Peyer's patch (tissue), 4 donors: ENCODE results near the gene SLC2A1. TPM values are rescaled to one million over a fixed set of nuclear protein-coding genes. Genes with fewer than 3 reads are reported as not detected.

Source experiments
- DNase-seq, 3 donors: peaks; one replicate each; pipeline ENCODE4 v3.0.0-alpha.2; 2017 to 2019
- H3K27ac ChIP-seq, 4 donors: fragments of 200-600 bp; sonication (generic); one replicate each; pipeline ENCODE4 v1.5.1; 2016 to 2019
- H3K27me3 ChIP-seq, 2 donors: fragments of 200-600 bp; sonication (generic); one replicate each; pipeline ENCODE4 v1.5.1; 2019
- H3K36me3 ChIP-seq, 3 donors: fragments of 200-600 bp; sonication (generic); one replicate each; pipeline ENCODE4 v1.5.1; 2016 to 2019
- H3K4me1 ChIP-seq, 4 donors: fragments of 200-600 bp; sonication (generic); one replicate each; pipeline ENCODE4 v1.5.1; 2016 to 2019
- H3K4me3 ChIP-seq, 4 donors: fragments of 200-600 bp; sonication (generic); 1 replicate in 3 of 4; 2 replicates in 1 of 4; pipeline ENCODE4 v1.5.1; 2016 to 2019; ENCODE audit warnings: mild to moderate bottlenecking in 1 of 4
- H3K9me3 ChIP-seq, 4 donors: fragments of 200-600 bp; sonication (generic); one replicate each; pipeline ENCODE4 v1.5.1; 2016 to 2019; ENCODE audit warnings: mild to moderate bottlenecking in 1 of 4
- POLR2A ChIP-seq, 2 donors: fragments of 450-650 bp; IDR thresholded peaks; one replicate each; pipeline ENCODE4 v1.5.1; 2017; ENCODE audit warnings: antibody characterized with exemption in 2 of 2, mild to moderate bottlenecking in 2 of 2, moderate library complexity in 2 of 2
- total RNA-seq, 4 donors: library from RNA; depleted of rRNA; stranded (reverse); fragments of >200 nt; gene quantifications; one replicate each; pipeline ENCODE4 v1.1.0, GENCODE V29; 2016
- TF ChIP-seq, protein P1 (sequence below), 6 experiments: fragments of 450-650 bp in 4 of 6; fragments of 200-600 bp in 2 of 6; sonication (generic) in 1 of 6; IDR thresholded peaks; one replicate each; pipeline ENCODE4 v1.5.1; 2017 to 2019; ENCODE audit warnings: antibody characterized with exemption in 6 of 6, mild to moderate bottlenecking in 3 of 6, moderate library complexity in 1 of 6

Gene SLC2A1
- total RNA-seq, 4 donors from 2014 or later: 15.7 to 35.7 (median 32.3) TPM

- Histone ChIP-seq H3K27ac (peak overlapping the region; percentile 18 to 77 (median 60)), H3K4me1 (peaks cover 14 to 51% (median 43%) of the 10 kb centered on the region in 4 donors), H3K9me3 (no peaks in the 10 kb centered on the region), H3K4me3 (no peak overlapping the region), H3K36me3 (peaks cover 0 to 8% (median 0%) of the 10 kb centered on the region in 3 donors), H3K27me3 (no peaks in the 10 kb centered on the region)
- no peak for DNase-seq
- TF ChIP-seq POLR2A (IDR thresholded peaks at IDR 0.05): no peak
- TF ChIP-seq, protein P1, sequence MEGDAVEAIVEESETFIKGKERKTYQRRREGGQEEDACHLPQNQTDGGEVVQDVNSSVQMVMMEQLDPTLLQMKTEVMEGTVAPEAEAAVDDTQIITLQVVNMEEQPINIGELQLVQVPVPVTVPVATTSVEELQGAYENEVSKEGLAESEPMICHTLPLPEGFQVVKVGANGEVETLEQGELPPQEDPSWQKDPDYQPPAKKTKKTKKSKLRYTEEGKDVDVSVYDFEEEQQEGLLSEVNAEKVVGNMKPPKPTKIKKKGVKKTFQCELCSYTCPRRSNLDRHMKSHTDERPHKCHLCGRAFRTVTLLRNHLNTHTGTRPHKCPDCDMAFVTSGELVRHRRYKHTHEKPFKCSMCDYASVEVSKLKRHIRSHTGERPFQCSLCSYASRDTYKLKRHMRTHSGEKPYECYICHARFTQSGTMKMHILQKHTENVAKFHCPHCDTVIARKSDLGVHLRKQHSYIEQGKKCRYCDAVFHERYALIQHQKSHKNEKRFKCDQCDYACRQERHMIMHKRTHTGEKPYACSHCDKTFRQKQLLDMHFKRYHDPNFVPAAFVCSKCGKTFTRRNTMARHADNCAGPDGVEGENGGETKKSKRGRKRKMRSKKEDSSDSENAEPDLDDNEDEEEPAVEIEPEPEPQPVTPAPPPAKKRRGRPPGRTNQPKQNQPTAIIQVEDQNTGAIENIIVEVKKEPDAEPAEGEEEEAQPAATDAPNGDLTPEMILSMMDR (IDR thresholded peaks at IDR 0.05): no peak
Observed at GRCh38 chr1:42944246-42944928, 14.3 kb downstream of the SLC2A1 start.

DNA sequence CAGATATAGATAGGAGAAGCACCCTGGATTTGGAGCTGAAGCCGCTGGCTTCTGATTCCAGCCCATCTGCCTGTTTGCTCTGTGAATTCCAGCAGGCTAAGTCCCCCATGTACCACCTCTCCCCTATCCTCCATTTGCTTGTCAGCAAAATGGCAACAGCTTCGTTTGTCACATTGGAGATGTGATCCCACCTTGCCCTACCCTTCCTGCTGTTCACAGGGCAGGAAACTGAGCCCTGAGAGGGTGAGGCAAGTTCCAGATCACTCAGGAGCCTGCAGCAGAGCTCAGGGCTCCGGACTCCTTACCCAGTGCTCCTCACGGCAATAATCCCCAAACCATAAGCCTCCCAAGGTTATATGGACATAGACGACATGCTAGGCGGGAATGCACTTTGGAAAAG is 14.9 kb downstream of the SLC2A1 start:
- H3K27me3 ChIP-seq: no peaks in the 10 kb centered on the region

DNA sequence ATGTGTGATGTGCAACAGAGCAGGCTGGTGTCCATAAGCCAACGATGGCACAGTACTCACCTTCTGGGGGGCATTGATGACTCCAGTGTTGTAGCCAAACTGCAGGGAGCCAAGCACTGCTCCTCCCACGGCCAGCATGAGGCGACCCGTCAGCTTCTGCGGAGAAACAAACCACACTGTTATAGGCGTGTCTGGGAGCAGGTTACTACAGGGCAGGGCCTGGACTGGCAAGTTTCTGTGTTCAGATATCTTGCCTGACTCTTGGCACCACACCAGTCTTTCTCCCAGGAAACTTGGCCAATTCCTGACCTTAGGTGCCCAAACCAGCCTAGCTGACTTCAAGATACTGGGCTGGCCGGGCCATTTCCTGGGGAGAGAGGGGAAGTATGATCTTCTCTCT is 15.5 kb downstream of the SLC2A1 start:
- Histone ChIP-seq H3K27ac (peak overlapping the region; percentile 18 to 77 (median 60)), H3K4me1 (peaks cover 14 to 55% (median 45%) of the 10 kb centered on the region in 4 donors), H3K9me3 (no peaks in the 10 kb centered on the region), H3K27me3 (no peaks in the 10 kb centered on the region), H3K36me3 (peaks cover 0 to 8% (median 0%) of the 10 kb centered on the region in 3 donors), H3K4me3 (no peak overlapping the region)
- DNase-seq: peak in 2 of 3 donors; percentile 70 to 76
- TF ChIP-seq, protein P1 (IDR thresholded peaks at IDR 0.05): no peak
- TF ChIP-seq POLR2A (IDR thresholded peaks at IDR 0.05): no peak

More for the DNA sequence above, 14.9 kb downstream of the SLC2A1 start:
- Histone ChIP-seq H3K27ac (peak overlapping the region; percentile 18 to 77 (median 60)), H3K36me3 (peaks cover 0 to 8% (median 0%) of the 10 kb centered on the region in 3 donors), H3K4me3 (no peak overlapping the region), H3K9me3 (no peaks in the 10 kb centered on the region), H3K4me1 (peaks cover 14 to 51% (median 43%) of the 10 kb centered on the region in 4 donors)
- TF ChIP-seq POLR2A (IDR thresholded peaks at IDR 0.05): no peak
- TF ChIP-seq, protein P1 (IDR thresholded peaks at IDR 0.05): no peak
- DNase-seq: no peak

GRCh38 chr1:42942444-42942843 is 16.2 kb downstream of the SLC2A1 start:
- H3K27ac ChIP-seq: peak overlapping the region; percentile 18 to 77 (median 44)
- H3K27me3 ChIP-seq: no peaks in the 10 kb centered on the region
- H3K4me3 ChIP-seq: no peak overlapping the region
- peak; percentile 45 to 69 (median 66) for DNase-seq
- H3K9me3 ChIP-seq: no peaks in the 10 kb centered on the region
- no peak for TF ChIP-seq POLR2A (IDR thresholded peaks at IDR 0.05)
- TF ChIP-seq, protein P1 (IDR thresholded peaks at IDR 0.05): no peak
- peaks cover 0 to 8% (median 0%) of the 10 kb centered on the region in 3 donors for H3K36me3 ChIP-seq
- peaks cover 14 to 62% (median 49%) of the 10 kb centered on the region in 4 donors for H3K4me1 ChIP-seq

DNA sequence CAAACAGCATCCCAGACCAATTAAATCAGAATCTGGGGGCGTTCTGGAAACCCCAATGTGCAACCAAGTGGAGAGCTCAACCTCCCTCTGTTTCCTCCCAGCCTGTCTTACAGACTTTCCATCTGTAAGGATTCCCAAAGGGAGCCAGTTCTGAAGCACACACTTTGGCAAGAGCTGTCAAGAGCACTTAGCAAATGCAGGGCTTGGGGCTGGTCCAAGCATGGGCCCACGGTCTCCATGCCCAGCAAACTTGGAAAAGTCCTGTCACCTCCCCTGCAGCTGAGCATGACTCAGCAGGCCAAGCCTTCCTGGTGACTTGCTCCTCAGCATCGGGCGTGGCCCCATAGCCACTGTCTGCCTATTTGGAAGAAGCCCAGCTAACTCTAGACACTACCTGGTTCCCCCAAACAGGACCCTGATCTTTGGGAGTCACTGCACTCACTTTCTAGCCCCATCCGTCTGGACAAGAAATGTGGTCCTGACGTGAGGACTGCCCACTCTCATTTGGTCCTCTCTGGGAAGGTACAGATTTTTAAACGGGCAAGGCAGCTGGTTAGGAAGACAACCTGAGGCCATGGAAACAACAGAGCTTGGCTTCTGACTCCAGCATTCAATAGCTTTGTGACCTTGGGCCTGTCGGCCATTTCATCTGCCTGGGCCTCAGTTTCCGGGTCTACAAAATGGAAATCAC is 16.9 kb downstream of the SLC2A1 start:
- Histone ChIP-seq H3K36me3 (peaks cover 0 to 8% (median 0%) of the 10 kb centered on the region in 3 donors), H3K27ac (peak overlapping the region in 3 of 4 donors; percentile 20 to 77 (median 68)), H3K4me1 (peaks cover 14 to 68% (median 54%) of the 10 kb centered on the region in 4 donors), H3K9me3 (no peaks in the 10 kb centered on the region), H3K27me3 (no peaks in the 10 kb centered on the region), H3K4me3 (no peak overlapping the region)
- DNase-seq: peak in 2 of 3 donors; percentile 82 to 86
- no peak for TF ChIP-seq POLR2A (IDR thresholded peaks at IDR 0.05)
- TF ChIP-seq, protein P1 (IDR thresholded peaks at IDR 0.05): no peak
